GM21447 (cell line): ENCODE measurements around the gene PPIL6.

Experiments used
- ATAC-seq: cut with Tn5 transposase; IDR thresholded peaks from one replicate; pipeline ENCODE4 v1.9.1; 2021; ENCODE audit not compliant: unreplicated experiment

Gene PPIL6

GRCh38 chr6:109440331-109441068, at the start of gene PPIL6, which contains the start of gene SMPD2:
Gene PPIL6, minus strand, starts transcription at chr6:109440628. Its CDS starts 38 bp downstream, at chr6:109440590.
Gene SMPD2, plus strand, starts transcription at chr6:109440724. Its CDS starts 398 bp downstream, at chr6:109441122.
- ATAC-seq: peak; percentile 79

- ATAC-seq: no peak
Measured at GRCh38 chr6:109488001-109488400, 47.6 kb upstream of the PPIL6 start.

- ATAC-seq: no peak
Measured at GRCh38 chr6:109486068-109486467, 45.6 kb upstream of the PPIL6 start.

- no peak for ATAC-seq
Measured at GRCh38 chr6:109485266-109485935, 45.0 kb upstream of the PPIL6 start.

- no peak for ATAC-seq
Measured at GRCh38 chr6:109484122-109484521, 43.7 kb upstream of the PPIL6 start.

GRCh38 chr6:109483735-109484057, 43.3 kb upstream of the PPIL6 start:
- ATAC-seq: peak; percentile 1

- peak; percentile 76 for ATAC-seq
Measured at GRCh38 chr6:109482905-109483734, 42.7 kb upstream of the PPIL6 start, which contains the start of gene ZBTB24. Gene ZBTB24, minus strand, starts transcription at chr6:109483219. Its CDS starts 1,193 bp downstream, at chr6:109482026.

- no peak for ATAC-seq
Measured at GRCh38 chr6:109480993-109481480, 40.6 kb upstream of the PPIL6 start.

GRCh38 chr6:109478841-109479624, 38.6 kb upstream of the PPIL6 start:
- ATAC-seq: no peak

- no peak for ATAC-seq
Measured at GRCh38 chr6:109478222-109478805, 37.9 kb upstream of the PPIL6 start.

GRCh38 chr6:109477725-109478124, 37.3 kb upstream of the PPIL6 start:
- ATAC-seq: peak; percentile 62

- ATAC-seq: no peak
Measured at GRCh38 chr6:109477184-109477583, 36.8 kb upstream of the PPIL6 start.

GRCh38 chr6:109475625-109476024, 35.2 kb upstream of the PPIL6 start:
- no peak for ATAC-seq

- ATAC-seq: no peak
Measured at GRCh38 chr6:109474995-109475394, 34.6 kb upstream of the PPIL6 start.

GRCh38 chr6:109473120-109473519, 32.7 kb upstream of the PPIL6 start:
- no peak for ATAC-seq

- peak; percentile 72 for ATAC-seq
Measured at GRCh38 chr6:109472132-109472995, 31.9 kb upstream of the PPIL6 start.

GRCh38 chr6:109471105-109471810, 30.8 kb upstream of the PPIL6 start:
- ATAC-seq: no peak

- no peak for ATAC-seq
Measured at GRCh38 chr6:109469591-109470189, 29.3 kb upstream of the PPIL6 start.
